Adrenal gland (tissue), 12 donors: ENCODE measurements around the gene SLC29A1. TPM values are rescaled to one million over a fixed set of nuclear protein-coding genes. Genes with fewer than 3 reads are reported as not detected.
A peak's percentile ranks its signal among the peaks of the same experiment; 100 is the strongest.

ENCODE experiments used
- DNase-seq, 7 donors: peaks; one replicate each; pipeline ENCODE4 v3.0.0-alpha.2; 2019 to 2020
- H3K27ac ChIP-seq, 5 donors: fragments of 200-600 bp; sonication (generic) in 4 of 5; 1 replicate in 3 of 5; 2 replicates in 2 of 5; pipeline versions ENCODE4 v1.5.1 to v1.8.0; 2016 to 2020; ENCODE audit warnings: mild to moderate bottlenecking in 1 of 5
- H3K27me3 ChIP-seq: fragments of 200-600 bp; 2 replicates; pipeline ENCODE4 v1.8.0; 2021
- H3K36me3 ChIP-seq, 2 donors: fragments of 200-600 bp; replicated peaks in 1 of 2; 1 replicate in 1 of 2; 2 replicates in 1 of 2; pipeline versions ENCODE4 v1.5.1 to v1.8.0; 2018 to 2022
- H3K4me1 ChIP-seq, 2 donors: fragments of 200-600 bp; replicated peaks in 1 of 2; 1 replicate in 1 of 2; 2 replicates in 1 of 2; pipeline versions ENCODE4 v1.5.1 to v1.8.0; 2018 to 2021
- H3K4me3 ChIP-seq, 4 donors: fragments of 200-600 bp; sonication (generic) in 3 of 4; one replicate each; pipeline ENCODE4 v1.5.1; 2016 to 2018
- H3K9me3 ChIP-seq, 3 donors: fragments of 200-600 bp; sonication (generic) in 1 of 3; replicated peaks in 1 of 3; 1 replicate in 2 of 3; 2 replicates in 1 of 3; pipeline versions ENCODE4 v1.5.1 to v1.8.0; 2016 to 2021
- CTCF ChIP-seq, 6 experiments: fragments of 450-650 bp in 4 of 6; fragments of 200-600 bp in 2 of 6; sonication (generic) in 1 of 6; IDR thresholded peaks; 1 replicate in 5 of 6; 2 replicates in 1 of 6; pipeline versions ENCODE4 v1.5.1 to v1.8.0; 2016 to 2021; ENCODE audit warnings: antibody characterized with exemption in 6 of 6, mild to moderate bottlenecking in 2 of 6, moderate library complexity in 1 of 6
- POLR2A ChIP-seq, 2 donors: fragments of 450-650 bp; IDR thresholded peaks; one replicate each; pipeline ENCODE4 v1.6.1; 2017; ENCODE audit warnings: antibody characterized with exemption in 2 of 2, mild to moderate bottlenecking in 2 of 2, moderate library complexity in 1 of 2
- whole genome bisulfite sequencing, 4 donors: extraction: QIAGEN DNeasy Blood & Tissue Kit in 2 of 4; methylation state at CpG; one replicate each; pipeline versions ENCODE4 v1.1.5 to v1.1.7; 2013 to 2017; 5-methylcytosine and 5-hydroxymethylcytosine counted together
- intact Hi-C, 2 donors: fragments of 100-400 bp; cut with DNase I; formaldehyde crosslinking; loops; one replicate each; pipeline versions ENCODE4 v1.14.1 to v1.15.0; 2022 to 2023
- polyA plus RNA-seq, 3 donors: library from polyadenylated mRNA; stranded (reverse); fragments of 200-250 nt in 2 of 3; fragments of 350-450 nt in 1 of 3; fragmentation: Illumina TruSeq in 1 of 3; extraction: RNeasy Lipid Tissue Mini Kit (QIAGEN cat#74804) in 1 of 3; gene quantifications; one replicate each; pipeline ENCODE4 v1.2.3, GENCODE V29; 2013 to 2014
- total RNA-seq, 9 donors: library from RNA; depleted of rRNA in 4 of 9; stranded (reverse); fragments of >200 nt in 4 of 9; fragments of 120-200 nt in 1 of 9; fragmentation: NEBNext Ultra II Directional in 1 of 9; extraction: Animal tissue kit (Norgen Biotek cat#: 25700) in 1 of 9; gene quantifications; one replicate each; pipeline versions ENCODE4 v1.1.0 to v1.2.4, GENCODE V29; 2013 to 2023
- donor health status: healthy with polysubstance abuse.
- donor health status: Bipolar disorder and iron deficiency.
- donor health status: DM: yes; HTN: yes; CAD: no.
- donor health status: DM: no; HTN: no; CAD: no.
- donor health status: DM: no; HTN: no; CAD: no.
- donor health status: DM: yes; HTN: yes; CAD: no.

SLC29A1 gene
- total and polyA plus RNA-seq, 12 donors, result 48.6 to 356 (median 134) TPM

GRCh38 chr6:44188819-44189218 is 34.6 kb upstream of the SLC29A1 start:
- Histone ChIP-seq H3K9me3 (no peaks in the 10 kb centered on the region), H3K36me3 (no peaks in the 10 kb centered on the region), H3K27me3 (no peaks in the 10 kb centered on the region), H3K27ac (no peak overlapping the region), H3K4me3 (no peak overlapping the region), H3K4me1 (no peaks in the 10 kb centered on the region)
- intact Hi-C loops, result no loop called here
- 58 to 71% (median 67%) methylated on average over 2 of the region's 2 CpGs for WGBS, 4 donors
- TF ChIP-seq CTCF (IDR thresholded peaks at IDR 0.05), result no peak
- TF ChIP-seq POLR2A (IDR thresholded peaks at IDR 0.05), result no peak
- DNase-seq, result no peak

GRCh38 chr6:44189257-44189656 is 34.1 kb upstream of the SLC29A1 start:
- H3K36me3 ChIP-seq, result no peaks in the 10 kb centered on the region
- 34 to 48% (median 41%) methylated on average over 2 of the region's 2 CpGs for WGBS, 4 donors

GRCh38 chr6:44190715-44191114 is 32.7 kb upstream of the SLC29A1 start:
- TF ChIP-seq CTCF (IDR thresholded peaks at IDR 0.05) (no peak), POLR2A (IDR thresholded peaks at IDR 0.05) (no peak)
- WGBS, 4 donors, result 34 to 47% (median 44%) methylated on average over 2 of the region's 2 CpGs
- intact Hi-C loops, result no loop called here

More at GRCh38 chr6:44189257-44189656, 34.1 kb upstream of the SLC29A1 start:
- no peaks in the 10 kb centered on the region for H3K4me1 ChIP-seq
- intact Hi-C loops, result no loop called here
- no peak overlapping the region for H3K27ac ChIP-seq
- TF ChIP-seq POLR2A (IDR thresholded peaks at IDR 0.05) (no peak), CTCF (IDR thresholded peaks at IDR 0.05) (no peak)
- no peaks in the 10 kb centered on the region for H3K27me3 ChIP-seq
- no peak overlapping the region for H3K4me3 ChIP-seq
- peak in 4 of 7 donors; percentile 44 to 65 (median 49) for DNase-seq
- H3K9me3 ChIP-seq, result no peaks in the 10 kb centered on the region

GRCh38 chr6:44192428-44193041 is 30.9 kb upstream of the SLC29A1 start:
- no peak for DNase-seq
- H3K4me3 ChIP-seq, result peak overlapping the region in 1 of 4 donors; percentile 12
- no peaks in the 10 kb centered on the region for H3K27me3 ChIP-seq
- no peaks in the 10 kb centered on the region for H3K4me1 ChIP-seq
- H3K27ac ChIP-seq, result peak overlapping the region in 1 of 5 donors; percentile 26
- no peaks in the 10 kb centered on the region for H3K9me3 ChIP-seq
- H3K36me3 ChIP-seq, result no peaks in the 10 kb centered on the region
- WGBS, 4 donors, result 51 to 67% (median 63%) methylated on average over 10 of the region's 10 CpGs
- TF ChIP-seq CTCF (IDR thresholded peaks at IDR 0.05), result no peak
- no peak for TF ChIP-seq POLR2A (IDR thresholded peaks at IDR 0.05)
- intact Hi-C loops, result no loop called here

More at GRCh38 chr6:44190715-44191114, 32.7 kb upstream of the SLC29A1 start:
- Histone ChIP-seq H3K9me3 (no peaks in the 10 kb centered on the region), H3K27me3 (no peaks in the 10 kb centered on the region), H3K27ac (no peak overlapping the region), H3K36me3 (no peaks in the 10 kb centered on the region), H3K4me3 (no peak overlapping the region), H3K4me1 (no peaks in the 10 kb centered on the region)
- no peak for DNase-seq
